ENCODE results near the gene JMJD1C.
"Not testable (repeated sequence)": the region's sequence is repeated elsewhere in the genome, so short reads cannot be mapped to it uniquely, and the experiment has no call there.

The JMJD1C gene

GRCh38 chr10:63465293-63466143 lies at the start of gene JMJD1C:
Gene JMJD1C, minus strand, starts transcription at chr10:63465977. Its CDS starts 315 bp downstream, at chr10:63465662.
- DNase-seq = peak; percentile 47

- peak; percentile 88 for DNase-seq
These were observed 49.4 kb upstream of the JMJD1C start for GRCh38 chr10:63515002-63515763.

- no peak for DNase-seq
These were observed 40.8 kb upstream of the JMJD1C start for GRCh38 chr10:63506554-63506953.

GRCh38 chr10:63505562-63505961 lies 39.8 kb upstream of the JMJD1C start:
- DNase-seq = no peak

GRCh38 chr10:63504145-63504881 lies 38.5 kb upstream of the JMJD1C start:
- DNase-seq = no peak

GRCh38 chr10:63503395-63503794 lies 37.6 kb upstream of the JMJD1C start:
- DNase-seq = no peak

GRCh38 chr10:63502832-63503231 lies 37.1 kb upstream of the JMJD1C start:
- no peak for DNase-seq

- no peak for DNase-seq
These were observed 36.2 kb upstream of the JMJD1C start for GRCh38 chr10:63501954-63502353.

- DNase-seq = not testable (repeated sequence)
These were observed 34.8 kb upstream of the JMJD1C start for GRCh38 chr10:63500551-63500950.

GRCh38 chr10:63498665-63499064 lies 32.9 kb upstream of the JMJD1C start:
- DNase-seq = peak; percentile 31

- peak; percentile 66 for DNase-seq
These were observed 31.5 kb upstream of the JMJD1C start for GRCh38 chr10:63497321-63497720.

GRCh38 chr10:63496561-63496960 lies 30.8 kb upstream of the JMJD1C start:
- DNase-seq = no peak

GRCh38 chr10:63494951-63495350 lies 29.2 kb upstream of the JMJD1C start:
- no peak for DNase-seq

- no peak for DNase-seq
These were observed 27.2 kb upstream of the JMJD1C start for GRCh38 chr10:63493004-63493403.

GRCh38 chr10:63492317-63492690 lies 26.5 kb upstream of the JMJD1C start:
- peak; percentile 52 for DNase-seq

GRCh38 chr10:63491588-63492316 lies 26.0 kb upstream of the JMJD1C start:
- peak; percentile 66 for DNase-seq

GRCh38 chr10:63489838-63490237 lies 24.1 kb upstream of the JMJD1C start:
- DNase-seq = no peak

- no peak for DNase-seq
These were observed 22.2 kb upstream of the JMJD1C start for GRCh38 chr10:63487990-63488389.

GRCh38 chr10:63483983-63484382 lies 18.2 kb upstream of the JMJD1C start:
- no peak for DNase-seq

GRCh38 chr10:63481815-63482421 lies 16.1 kb upstream of the JMJD1C start:
- DNase-seq = peak; percentile 56

- DNase-seq = no peak
These were observed 14.5 kb upstream of the JMJD1C start for GRCh38 chr10:63480237-63480636.

GRCh38 chr10:63478564-63478963 lies 12.8 kb upstream of the JMJD1C start:
- no peak for DNase-seq

All from MV-4-11 (cell line).